ENCODE data around the gene STAC3.

DNA sequence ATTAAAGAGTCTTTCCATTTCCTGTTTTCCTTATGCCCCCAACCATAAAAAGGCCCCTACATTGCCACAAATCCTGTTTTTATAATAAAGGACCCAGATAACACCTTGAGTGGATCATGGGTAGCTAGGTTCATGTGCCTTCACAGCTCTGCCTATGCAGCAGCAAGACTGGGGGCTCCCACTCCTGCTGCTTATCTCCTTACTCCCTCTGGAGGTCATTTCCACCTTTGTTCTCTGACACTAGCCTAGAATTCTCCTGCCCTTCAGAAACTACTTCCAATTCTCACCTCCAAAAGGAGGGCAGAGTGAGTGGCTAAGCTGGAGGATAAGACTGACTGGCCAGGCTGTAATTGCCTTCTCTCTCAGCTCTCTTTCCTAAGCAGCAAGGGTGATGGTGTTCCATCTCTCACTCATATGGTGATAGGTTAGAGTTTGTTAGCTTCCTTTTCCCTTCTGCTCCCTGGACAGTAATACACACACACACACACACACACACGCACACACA is 20.0 kb upstream of the STAC3 start:
- no peak for TF ChIP-seq POLR2A (IDR thresholded peaks at IDR 0.05)
- TF ChIP-seq, protein P1, sequence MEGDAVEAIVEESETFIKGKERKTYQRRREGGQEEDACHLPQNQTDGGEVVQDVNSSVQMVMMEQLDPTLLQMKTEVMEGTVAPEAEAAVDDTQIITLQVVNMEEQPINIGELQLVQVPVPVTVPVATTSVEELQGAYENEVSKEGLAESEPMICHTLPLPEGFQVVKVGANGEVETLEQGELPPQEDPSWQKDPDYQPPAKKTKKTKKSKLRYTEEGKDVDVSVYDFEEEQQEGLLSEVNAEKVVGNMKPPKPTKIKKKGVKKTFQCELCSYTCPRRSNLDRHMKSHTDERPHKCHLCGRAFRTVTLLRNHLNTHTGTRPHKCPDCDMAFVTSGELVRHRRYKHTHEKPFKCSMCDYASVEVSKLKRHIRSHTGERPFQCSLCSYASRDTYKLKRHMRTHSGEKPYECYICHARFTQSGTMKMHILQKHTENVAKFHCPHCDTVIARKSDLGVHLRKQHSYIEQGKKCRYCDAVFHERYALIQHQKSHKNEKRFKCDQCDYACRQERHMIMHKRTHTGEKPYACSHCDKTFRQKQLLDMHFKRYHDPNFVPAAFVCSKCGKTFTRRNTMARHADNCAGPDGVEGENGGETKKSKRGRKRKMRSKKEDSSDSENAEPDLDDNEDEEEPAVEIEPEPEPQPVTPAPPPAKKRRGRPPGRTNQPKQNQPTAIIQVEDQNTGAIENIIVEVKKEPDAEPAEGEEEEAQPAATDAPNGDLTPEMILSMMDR (IDR thresholded peaks at IDR 0.05): no peak

Measured in heart left ventricle (tissue), 13 donors.